IMR-90 (cell line): ENCODE data around the gene MPP4.

ENCODE experiments used
- CEBPB ChIP-seq: IDR thresholded peaks from 2 replicates; pipeline ENCODE4 v1.6.1; 2012; ENCODE audit warnings: low read depth, low read length, improper control_type of control experiment
- CTCF ChIP-seq: conservative IDR thresholded peaks from 2 replicates; pipeline ENCODE4 v1.5.1; 2012; ENCODE audit warnings: mild to moderate bottlenecking, low read depth, low read length, improper control_type of control experiment

DNA sequence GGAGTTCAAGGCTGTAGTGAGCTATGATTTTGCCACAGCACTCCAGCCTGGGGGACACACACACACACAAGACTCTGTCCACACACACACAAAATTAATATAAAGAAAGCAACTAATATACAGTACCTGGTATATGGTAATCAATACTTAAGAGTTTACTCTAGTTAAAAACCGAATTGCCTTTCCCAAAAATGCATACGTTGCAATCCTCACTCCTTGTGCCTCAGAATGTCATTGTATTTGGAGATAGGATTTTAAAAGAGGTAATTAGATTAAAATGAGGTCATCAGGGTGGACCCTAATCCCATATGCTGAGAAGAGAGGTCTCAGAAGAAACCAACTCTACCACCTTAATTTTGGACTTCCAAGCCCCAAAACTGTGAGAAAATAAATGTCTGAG, 90.9 kb downstream of the MPP4 start:
- TF ChIP-seq CEBPB (no peak), CTCF (no peak)
